ENCODE measurements around the gene MATN3.

- TF ChIP-seq TCF4 (CRISPR knock-in tag; IDR thresholded peaks at IDR 0.05; ENCODE audit: borderline replicate concordance) = no peak
- TF ChIP-seq ESRRG (CRISPR knock-in tag; IDR thresholded peaks at IDR 0.05) = no peak
- no peak for TF ChIP-seq PATZ1 (CRISPR knock-in tag; IDR thresholded peaks at IDR 0.05; ENCODE audit: borderline replicate concordance)
- no peak for TF ChIP-seq POU6F1 (CRISPR knock-in tag; IDR thresholded peaks at IDR 0.05; ENCODE audit: borderline replicate concordance, low read depth)
- no peak for TF ChIP-seq OSR1 (CRISPR knock-in tag; IDR thresholded peaks at IDR 0.05)
- TF ChIP-seq CREB5 (CRISPR knock-in tag; IDR thresholded peaks at IDR 0.05; ENCODE audit: low read depth) = no peak
- no peak for TF ChIP-seq RARB (CRISPR knock-in tag; IDR thresholded peaks at IDR 0.05)
- no peak for TF ChIP-seq ZFP30 (CRISPR knock-in tag; IDR thresholded peaks at IDR 0.05)
- TF ChIP-seq TOX (CRISPR knock-in tag; IDR thresholded peaks at IDR 0.05; ENCODE audit: borderline replicate concordance) = no peak
- no peak for TF ChIP-seq ISL1 (CRISPR knock-in tag; IDR thresholded peaks at IDR 0.05)
- TF ChIP-seq ZNF8 (CRISPR knock-in tag; IDR thresholded peaks at IDR 0.05) = no peak
Observed at GRCh38 chr2:20037660-20038059, 25.2 kb upstream of the MATN3 start.

Data from SK-N-SH treated with all-trans-retinoic acid at 6 μM for 48 hours (cell line).